ENCODE measurements around the gene TMEM255B.
"Not testable (repeated sequence)": the region's sequence is repeated elsewhere in the genome, so short reads cannot be mapped to it uniquely, and the experiment has no call there.

The TMEM255B gene

GRCh38 chr13:113820813-113821651, 62.0 kb downstream of the TMEM255B start:
- DNase-seq = peak; percentile 91

- no peak for DNase-seq
These were observed 62.8 kb downstream of the TMEM255B start for GRCh38 chr13:113821847-113822246.

DNA sequence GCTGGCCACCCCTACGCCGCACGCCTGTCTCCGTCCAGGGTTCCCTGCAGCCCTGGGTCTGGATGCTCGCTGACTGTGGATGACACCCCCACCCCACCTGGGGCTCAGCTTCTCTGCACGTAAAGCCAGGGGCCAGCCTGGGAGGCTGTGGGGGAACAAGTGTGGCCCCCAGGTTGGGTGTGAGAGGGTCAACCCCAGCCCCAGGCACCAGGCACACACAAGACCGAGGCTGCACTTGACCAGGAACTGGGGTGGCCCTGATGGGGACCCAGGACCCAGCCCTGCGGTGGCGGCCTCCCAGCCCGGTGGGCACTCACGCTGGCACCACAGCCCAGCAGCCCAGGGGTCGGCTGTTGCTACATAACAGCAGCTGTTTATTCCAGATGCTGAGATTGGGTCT, 63.2 kb downstream of the TMEM255B start:
- DNase-seq = no peak

GRCh38 chr13:113822956-113823744, 64.1 kb downstream of the TMEM255B start:
- DNase-seq = no peak

- no peak for DNase-seq
These were observed 64.7 kb downstream of the TMEM255B start for GRCh38 chr13:113823771-113824170.

DNA sequence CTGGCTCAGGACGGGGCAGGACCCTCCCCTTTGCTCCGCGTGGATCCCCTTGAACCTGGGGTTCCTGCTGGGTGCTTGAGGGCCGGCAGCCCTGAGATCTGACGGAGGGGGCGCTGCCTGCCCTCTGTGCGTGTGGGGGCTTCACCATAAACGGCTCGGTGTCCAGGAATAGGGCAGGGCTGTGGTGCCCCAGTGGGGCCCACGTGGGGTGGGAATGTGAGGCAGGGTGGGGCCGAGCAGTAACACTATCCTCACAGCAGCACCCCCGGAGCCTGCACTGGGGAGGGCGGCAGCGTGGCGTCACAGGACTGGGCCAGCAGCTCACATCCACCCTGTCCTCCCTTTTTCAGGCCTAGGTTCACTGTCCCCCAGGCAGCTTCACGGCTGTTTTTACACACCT, 66.8 kb downstream of the TMEM255B start:
- DNase-seq = no peak

DNA sequence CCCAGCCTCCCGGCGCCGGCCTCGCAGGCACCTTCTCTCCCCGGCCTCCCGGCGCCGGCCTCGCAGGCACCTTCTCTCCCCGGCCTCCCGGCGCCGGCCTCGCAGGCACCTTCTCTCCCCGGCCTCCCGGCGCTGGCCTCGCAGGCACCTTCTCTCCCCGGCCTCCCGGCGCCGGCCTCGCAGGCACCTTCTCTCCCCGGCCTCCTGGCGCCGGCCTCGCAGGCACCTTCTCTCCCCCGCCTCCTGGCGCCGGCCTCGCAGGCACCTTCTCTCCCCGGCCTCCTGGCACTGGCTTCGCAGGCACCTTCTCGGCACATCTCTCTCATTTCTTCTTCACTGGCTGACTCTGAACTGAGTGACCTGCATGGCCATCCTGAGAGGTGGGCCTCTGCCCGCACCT, 67.4 kb downstream of the TMEM255B start:
- not testable (repeated sequence) for DNase-seq

DNA sequence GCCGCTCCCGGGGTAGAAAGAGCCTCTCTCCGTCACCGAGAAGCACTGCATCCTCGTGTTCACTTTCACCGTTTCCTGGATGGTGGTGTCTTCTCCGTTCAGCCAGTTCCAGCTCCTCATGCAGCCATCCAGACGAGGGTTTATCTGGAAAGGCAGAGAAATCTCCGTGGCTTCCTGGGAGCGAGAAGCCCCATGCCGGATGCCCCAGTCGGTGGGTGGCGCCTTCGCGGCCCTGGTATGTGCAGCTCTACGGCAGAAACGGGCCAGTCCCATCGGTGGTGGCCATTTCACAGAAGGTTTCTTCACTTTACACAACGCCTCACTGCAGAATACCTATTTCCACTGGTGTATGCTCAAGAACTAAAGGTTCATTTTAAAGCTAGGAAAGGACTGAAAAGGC, 68.0 kb downstream of the TMEM255B start:
- no peak for DNase-seq

GRCh38 chr13:113828282-113828825, 69.3 kb downstream of the TMEM255B start:
- no peak for DNase-seq

DNA sequence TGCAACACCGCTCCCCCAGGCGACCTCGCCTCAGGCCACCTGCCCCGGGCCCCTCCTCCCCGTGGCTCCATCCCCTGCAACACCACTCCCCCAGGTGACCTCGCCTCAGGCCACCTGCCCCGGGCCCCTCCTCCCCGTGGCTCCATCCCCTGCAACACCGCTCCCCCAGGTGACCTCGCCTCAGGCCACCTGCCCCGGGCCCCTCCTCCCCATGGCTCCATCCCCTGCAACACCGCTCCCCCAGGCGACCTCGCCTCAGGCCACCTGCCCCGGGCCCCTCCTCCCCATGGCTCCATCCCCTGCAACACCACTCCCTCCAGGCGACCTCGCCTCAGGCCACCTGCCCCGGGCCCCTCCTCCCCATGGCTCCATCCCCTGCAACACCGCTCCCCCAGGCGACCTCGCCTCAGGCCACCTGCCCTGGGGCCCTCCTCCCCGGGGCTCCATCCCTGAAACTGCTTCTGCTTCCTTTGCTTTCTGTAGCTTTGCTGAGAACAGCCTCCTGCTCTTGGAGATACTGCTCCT, 71.5 kb downstream of the TMEM255B start:
- DNase-seq = not testable (repeated sequence)

GRCh38 chr13:113831061-113831460, 72.0 kb downstream of the TMEM255B start:
- DNase-seq = no peak

- DNase-seq = no peak
These were observed 73.2 kb downstream of the TMEM255B start for GRCh38 chr13:113832205-113832604.

- DNase-seq = no peak
These were observed 73.6 kb downstream of the TMEM255B start for GRCh38 chr13:113832631-113833030.

GRCh38 chr13:113833111-113833830, 74.2 kb downstream of the TMEM255B start:
- no peak for DNase-seq

DNA sequence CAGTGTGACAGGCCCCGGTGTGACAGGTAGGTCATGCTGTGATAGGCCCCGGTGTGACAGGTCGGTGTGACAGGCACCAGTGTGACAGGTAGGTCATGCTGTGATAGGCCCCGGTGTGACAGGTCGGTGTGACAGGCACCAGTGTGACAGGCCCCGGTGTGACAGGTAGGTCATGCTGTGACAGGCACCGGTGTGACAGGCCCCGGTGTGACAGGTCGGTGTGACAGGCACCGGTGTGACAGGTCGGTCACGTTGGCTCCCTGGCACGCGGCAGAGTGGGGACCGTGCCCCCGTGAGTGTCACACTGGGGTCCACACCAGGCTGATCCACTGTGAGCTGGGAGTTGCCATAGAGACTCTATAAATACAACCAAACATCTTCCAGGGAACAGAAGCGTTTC, 75.0 kb downstream of the TMEM255B start:
- DNase-seq = not testable (repeated sequence)

DNA sequence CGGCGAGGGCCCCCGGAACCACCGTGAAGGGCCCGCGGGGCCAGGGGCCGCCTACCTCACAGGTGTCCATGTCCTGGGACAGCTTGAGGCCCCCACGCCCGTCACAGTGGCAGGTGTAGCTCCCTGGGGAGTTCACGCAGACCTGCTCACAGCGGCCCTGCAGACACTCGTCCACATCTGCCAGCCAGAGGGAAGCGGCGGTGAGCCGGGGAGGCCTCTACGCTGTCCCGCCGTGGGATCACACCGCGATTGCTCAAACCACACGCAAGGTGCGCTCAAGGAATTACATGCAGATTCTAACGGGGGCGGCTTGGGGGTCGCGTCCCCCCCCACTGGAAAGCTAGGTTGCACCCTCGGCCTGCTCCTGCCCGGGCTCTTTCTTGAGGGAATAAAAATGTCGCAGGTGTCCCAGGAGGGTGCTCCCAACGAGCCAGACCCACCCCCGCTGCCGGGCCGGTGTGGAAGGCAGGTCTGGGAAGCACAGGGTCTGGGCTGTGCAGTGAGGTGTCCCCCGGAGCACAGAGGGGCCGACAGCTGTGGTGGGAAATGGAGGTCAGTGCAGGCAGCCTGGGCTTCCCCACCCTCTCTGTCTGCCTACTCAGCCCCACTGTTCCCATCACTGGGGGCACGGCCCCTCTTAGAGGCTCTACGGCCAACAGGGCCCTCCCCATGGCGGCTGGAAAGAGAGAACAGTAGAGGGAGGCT, 75.6 kb downstream of the TMEM255B start:
- no peak for DNase-seq

GRCh38 chr13:113835461-113836270, 76.6 kb downstream of the TMEM255B start:
- peak; percentile 76 for DNase-seq

GRCh38 chr13:113836768-113837559, 77.9 kb downstream of the TMEM255B start:
- DNase-seq = peak; percentile 57

GRCh38 chr13:113837560-113838355, 78.7 kb downstream of the TMEM255B start:
- DNase-seq = peak; percentile 49

Data from NCI-H1694 (cell line).